ENCODE results near the gene RNFT2. TPM values are rescaled to one million over a fixed set of nuclear protein-coding genes. Genes with fewer than 3 reads are reported as not detected.

Gene RNFT2
- total RNA-seq, 2 donors from 2014 or later: 0.32 to 4.7 TPM

GRCh38 chr12:116860263-116860662, 122.1 kb downstream of the RNFT2 start:
- Histone ChIP-seq H3K27ac (no peak overlapping the region), H3K27me3 (replicated peaks; ENCODE audit: insufficient read depth) (no peaks in the 10 kb centered on the region), H3K4me3 (no peak overlapping the region), H3K4me1 (replicated peaks) (no peaks in the 10 kb centered on the region), H3K9me3 (no peaks in the 10 kb centered on the region), H3K36me3 (no peaks in the 10 kb centered on the region)
- 49% methylated on average over 3 of the region's 3 CpGs for WGBS
- intact Hi-C loops (cut with DNase I): no loop called here
- TF ChIP-seq POLR2AphosphoS5 (IDR thresholded peaks at IDR 0.05) (no peak), POLR2A (IDR thresholded peaks at IDR 0.05) (no peak)
- TF ChIP-seq, protein P1, sequence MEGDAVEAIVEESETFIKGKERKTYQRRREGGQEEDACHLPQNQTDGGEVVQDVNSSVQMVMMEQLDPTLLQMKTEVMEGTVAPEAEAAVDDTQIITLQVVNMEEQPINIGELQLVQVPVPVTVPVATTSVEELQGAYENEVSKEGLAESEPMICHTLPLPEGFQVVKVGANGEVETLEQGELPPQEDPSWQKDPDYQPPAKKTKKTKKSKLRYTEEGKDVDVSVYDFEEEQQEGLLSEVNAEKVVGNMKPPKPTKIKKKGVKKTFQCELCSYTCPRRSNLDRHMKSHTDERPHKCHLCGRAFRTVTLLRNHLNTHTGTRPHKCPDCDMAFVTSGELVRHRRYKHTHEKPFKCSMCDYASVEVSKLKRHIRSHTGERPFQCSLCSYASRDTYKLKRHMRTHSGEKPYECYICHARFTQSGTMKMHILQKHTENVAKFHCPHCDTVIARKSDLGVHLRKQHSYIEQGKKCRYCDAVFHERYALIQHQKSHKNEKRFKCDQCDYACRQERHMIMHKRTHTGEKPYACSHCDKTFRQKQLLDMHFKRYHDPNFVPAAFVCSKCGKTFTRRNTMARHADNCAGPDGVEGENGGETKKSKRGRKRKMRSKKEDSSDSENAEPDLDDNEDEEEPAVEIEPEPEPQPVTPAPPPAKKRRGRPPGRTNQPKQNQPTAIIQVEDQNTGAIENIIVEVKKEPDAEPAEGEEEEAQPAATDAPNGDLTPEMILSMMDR (IDR thresholded peaks at IDR 0.05): no peak
- DNase-seq (ENCODE audit: low spot score): no peak

GRCh38 chr12:116861320-116861719, 123.2 kb downstream of the RNFT2 start:
- H3K27ac ChIP-seq: no peak overlapping the region
- DNase-seq (ENCODE audit: low spot score): no peak
- no peaks in the 10 kb centered on the region for H3K4me1 ChIP-seq (replicated peaks)
- TF ChIP-seq, protein P1 (IDR thresholded peaks at IDR 0.05): no peak
- no peak for TF ChIP-seq POLR2A (IDR thresholded peaks at IDR 0.05)
- TF ChIP-seq POLR2AphosphoS5 (IDR thresholded peaks at IDR 0.05): no peak
- WGBS: 38% methylated on average over 12 of the region's 12 CpGs
- H3K27me3 ChIP-seq (replicated peaks; ENCODE audit: insufficient read depth): no peaks in the 10 kb centered on the region
- intact Hi-C loops (cut with DNase I): no loop called here
- H3K4me3 ChIP-seq: no peak overlapping the region
- H3K36me3 ChIP-seq: no peaks in the 10 kb centered on the region
- no peaks in the 10 kb centered on the region for H3K9me3 ChIP-seq

DNA sequence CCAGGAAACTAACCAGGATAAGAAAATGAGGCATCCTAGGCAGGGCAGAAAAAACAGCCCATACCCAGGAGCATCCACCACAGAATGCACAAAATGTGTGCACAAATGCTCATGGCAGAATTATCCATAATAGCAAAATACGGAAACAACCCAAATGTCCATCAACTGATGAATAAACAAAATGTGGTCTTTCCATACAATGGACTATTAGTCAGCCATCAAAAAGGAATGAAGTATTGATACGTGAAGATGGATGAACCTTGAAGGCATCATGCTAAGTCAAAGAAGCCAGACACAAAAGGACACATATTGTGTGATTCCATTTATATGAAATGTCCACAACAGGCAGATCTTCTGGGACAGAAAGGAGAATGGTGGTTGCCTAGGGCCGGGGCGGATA, 124.1 kb downstream of the RNFT2 start:
- TF ChIP-seq POLR2A (IDR thresholded peaks at IDR 0.05): no peak
- no peak for TF ChIP-seq POLR2AphosphoS5 (IDR thresholded peaks at IDR 0.05)
- TF ChIP-seq, protein P1 (IDR thresholded peaks at IDR 0.05): no peak
- H3K27ac ChIP-seq: no peak overlapping the region
- intact Hi-C loops (cut with DNase I): no loop called here
- no peaks in the 10 kb centered on the region for H3K36me3 ChIP-seq
- H3K4me1 ChIP-seq (replicated peaks): no peaks in the 10 kb centered on the region
- no peaks in the 10 kb centered on the region for H3K9me3 ChIP-seq
- no peaks in the 10 kb centered on the region for H3K27me3 ChIP-seq (replicated peaks; ENCODE audit: insufficient read depth)
- WGBS: 96% methylated on average over 4 of the region's 4 CpGs
- no peak for DNase-seq (ENCODE audit: low spot score)
- H3K4me3 ChIP-seq: no peak overlapping the region

- Histone ChIP-seq H3K27ac (no peak overlapping the region), H3K36me3 (no peaks in the 10 kb centered on the region), H3K27me3 (replicated peaks; ENCODE audit: insufficient read depth) (no peaks in the 10 kb centered on the region), H3K9me3 (no peaks in the 10 kb centered on the region), H3K4me3 (no peak overlapping the region), H3K4me1 (replicated peaks) (no peaks in the 10 kb centered on the region)
- intact Hi-C loops (cut with DNase I): no loop called here
- 56% methylated on average over 6 of the region's 6 CpGs for WGBS
- TF ChIP-seq, protein P1 (IDR thresholded peaks at IDR 0.05): peak in 1 of 4 experiments; percentile 26
- TF ChIP-seq POLR2A (IDR thresholded peaks at IDR 0.05): no peak
- DNase-seq (ENCODE audit: low spot score): no peak
Measured at GRCh38 chr12:116863275-116863767, 125.2 kb downstream of the RNFT2 start.

- 49% methylated on average over 13 of the region's 13 CpGs for WGBS
- H3K9me3 ChIP-seq: no peaks in the 10 kb centered on the region
- H3K27ac ChIP-seq: no peak overlapping the region
- DNase-seq (ENCODE audit: low spot score): no peak
- H3K27me3 ChIP-seq (replicated peaks; ENCODE audit: insufficient read depth): no peaks in the 10 kb centered on the region
- TF ChIP-seq POLR2AphosphoS5 (IDR thresholded peaks at IDR 0.05) (no peak), POLR2A (IDR thresholded peaks at IDR 0.05) (no peak)
- TF ChIP-seq, protein P1 (IDR thresholded peaks at IDR 0.05): no peak
- no peaks in the 10 kb centered on the region for H3K36me3 ChIP-seq
- intact Hi-C loops (cut with DNase I): no loop called here
- H3K4me3 ChIP-seq: no peak overlapping the region
- no peaks in the 10 kb centered on the region for H3K4me1 ChIP-seq (replicated peaks)
Measured at GRCh38 chr12:116864371-116865160, 126.5 kb downstream of the RNFT2 start.
